H1 (cell line): ENCODE measurements around the gene IKZF3. TPM values are rescaled to one million over a fixed set of nuclear protein-coding genes. Genes with fewer than 3 reads are reported as not detected.

ENCODE experiments used
- EZH2 ChIP-seq: fragments of 200-600 bp; sonication (generic); IDR thresholded peaks from 2 replicates; pipeline ENCODE4 v1.7.1; 2012; ENCODE audit warnings: low read depth, mild to moderate bottlenecking, moderate library complexity, low read length, inconsistent platforms; ENCODE audit not compliant: severe bottlenecking
- MAX ChIP-seq: IDR thresholded peaks from 2 replicates; pipeline ENCODE4 v1.6.1; 2012; ENCODE audit warnings: inconsistent platforms
- PHF8 ChIP-seq: fragments of 200-600 bp; sonication (generic); conservative IDR thresholded peaks from 2 replicates; pipeline ENCODE4 v1.7.1; 2012; ENCODE audit warnings: low read depth, mild to moderate bottlenecking, inconsistent platforms, low read length, moderate library complexity
- RBBP5 ChIP-seq: IDR thresholded peaks from 2 replicates; pipeline ENCODE4 v1.7.1; 2012; ENCODE audit warnings: low read depth, mild to moderate bottlenecking, inconsistent platforms, low read length, moderate library complexity, borderline replicate concordance
- RNF2 ChIP-seq: fragments of 200-900, 300-1000 bp; sonication (generic); IDR thresholded peaks from 2 replicates; pipeline ENCODE4 v1.7.1; 2016; ENCODE audit warnings: borderline replicate concordance, low read depth, mild to moderate bottlenecking, antibody characterized with exemption, low read length; ENCODE audit not compliant: poor library complexity, severe bottlenecking; ENCODE audit errors: missing control alignments
- USF2 ChIP-seq: IDR thresholded peaks from 2 replicates; pipeline ENCODE4 v1.6.1; 2011; ENCODE audit warnings: low read length, improper control_type of control experiment
- polyA plus RNA-seq, 7 experiments: library from polyadenylated mRNA; depleted of rRNA in 3 of 7; stranded (reverse) in 5 of 7; unstranded in 2 of 7; fragments of >200 nt in 5 of 7; fragments of 200-250 nt in 2 of 7; gene quantifications; 1 replicate in 5 of 7; 2 replicates in 1 of 7; 4 replicates in 1 of 7; pipeline versions ENCODE4 v1.2.1 to v1.2.3, GENCODE V29; 2011 to 2013; ENCODE audit warnings: missing spikeins in 2 of 7, mixed read lengths in 2 of 7
- total RNA-seq: library from RNA; stranded (reverse); fragmentation: NEBNext Ultra II Directional; extraction: Animal tissue kit (Norgen Biotek cat#: 25700); gene quantifications from 2 replicates; pipeline ENCODE4 v1.2.1, GENCODE V29; 2021

Gene IKZF3
- total and polyA plus RNA-seq, 2 of the 8 experiments (the other 6 are each of a cell fraction or from before 2014, with no cell fraction given) = 0.23 to 0.56 TPM

GRCh38 chr17:39730095-39730921, 133.8 kb downstream of the IKZF3 start, which contains the start of gene MIEN1 (continued):
- TF ChIP-seq USF2 (peak; percentile 96), MAX (peak; percentile 52), RNF2 (no peak), RBBP5 (no peak), EZH2 (no peak), PHF8 (peak; percentile 66)
- TF ChIP-seq, all 59 proteins: peak for 21
